ENCODE results near the gene C11orf91.

DNA sequence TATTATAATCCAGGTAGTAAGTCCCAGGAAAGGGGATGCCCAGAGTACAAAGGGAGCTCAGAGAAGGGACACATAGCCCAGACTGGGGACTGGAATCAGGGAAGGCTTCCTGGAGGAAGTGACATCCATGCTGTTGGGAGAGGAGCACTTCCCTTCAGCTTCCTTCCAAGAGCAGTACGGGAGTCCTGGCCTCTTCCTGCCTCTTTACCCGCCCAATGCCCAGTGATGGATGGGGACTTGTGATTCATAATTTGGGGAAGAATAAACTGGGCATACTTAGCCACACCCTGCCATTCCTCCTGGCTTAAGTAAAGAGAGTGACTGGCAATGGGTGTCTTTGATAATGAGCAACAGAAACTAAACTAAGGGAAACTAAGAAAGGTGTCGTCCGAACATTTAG lies 11.5 kb downstream of the C11orf91 start:
- TF ChIP-seq ZNF396 (CRISPR knock-in tag; IDR thresholded peaks at IDR 0.05; ENCODE audit: borderline replicate concordance) (no peak), CTCF (IDR thresholded peaks at IDR 0.05) (no peak), TP53 (CRISPR knock-in tag; IDR thresholded peaks at IDR 0.05) (no peak), EMX1 (CRISPR knock-in tag; IDR thresholded peaks at IDR 0.05) (no peak), ZNF317 (CRISPR knock-in tag; IDR thresholded peaks at IDR 0.05; ENCODE audit: borderline replicate concordance, low read depth) (no peak), MAX (CRISPR knock-in tag; IDR thresholded peaks at IDR 0.05) (no peak), NFYB (CRISPR knock-in tag; conservative IDR thresholded peaks at IDR 0.05; ENCODE audit: low read depth) (no peak)
- TF ChIP-seq, protein P1, sequence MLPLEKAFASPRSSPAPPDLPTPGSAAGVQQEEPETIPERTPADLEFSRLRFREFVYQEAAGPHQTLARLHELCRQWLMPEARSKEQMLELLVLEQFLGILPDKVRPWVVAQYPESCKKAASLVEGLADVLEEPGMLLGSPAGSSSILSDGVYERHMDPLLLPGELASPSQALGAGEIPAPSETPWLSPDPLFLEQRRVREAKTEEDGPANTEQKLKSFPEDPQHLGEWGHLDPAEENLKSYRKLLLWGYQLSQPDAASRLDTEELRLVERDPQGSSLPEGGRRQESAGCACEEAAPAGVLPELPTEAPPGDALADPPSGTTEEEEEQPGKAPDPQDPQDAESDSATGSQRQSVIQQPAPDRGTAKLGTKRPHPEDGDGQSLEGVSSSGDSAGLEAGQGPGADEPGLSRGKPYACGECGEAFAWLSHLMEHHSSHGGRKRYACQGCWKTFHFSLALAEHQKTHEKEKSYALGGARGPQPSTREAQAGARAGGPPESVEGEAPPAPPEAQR (CRISPR knock-in tag; IDR thresholded peaks at IDR 0.05), result no peak
